Stimulated activated CD4-positive, alpha-beta T cell treated with anti-CD3 and anti-CD28 coated beads, Interleukin-2, amount 100 ng/mL, for 24 hours (primary cell): ENCODE measurements around the gene ZDHHC19.
"Not testable (repeated sequence)": the region's sequence is repeated elsewhere in the genome, so short reads cannot be mapped to it uniquely, and the experiment has no call there.

ENCODE experiments used
- DNase-seq, 2 donors: peaks; one replicate each; pipeline ENCODE4 v3.0.0-alpha.2; 2020

The ZDHHC19 gene

GRCh38 chr3:196210673-196211556 is at the start of gene ZDHHC19:
ZDHHC19 (minus strand) TSS chr3:196211400; CDS start chr3:196211315, 85 bp downstream.
- no peak for DNase-seq

- no peak for DNase-seq
Observed at GRCh38 chr3:196260784-196261183, 49.6 kb upstream of the ZDHHC19 start.

GRCh38 chr3:196255776-196256175 is 44.6 kb upstream of the ZDHHC19 start:
- DNase-seq = no peak

- DNase-seq = no peak
Observed at GRCh38 chr3:196254376-196255283, 43.4 kb upstream of the ZDHHC19 start.

GRCh38 chr3:196251918-196252317 is 40.7 kb upstream of the ZDHHC19 start:
- no peak for DNase-seq

GRCh38 chr3:196246612-196247308 is 35.6 kb upstream of the ZDHHC19 start:
- no peak for DNase-seq

- DNase-seq = not testable (repeated sequence)
Observed at GRCh38 chr3:196244166-196244565, 33.0 kb upstream of the ZDHHC19 start.

- DNase-seq = no peak
Observed at GRCh38 chr3:196241704-196242103, 30.5 kb upstream of the ZDHHC19 start.

GRCh38 chr3:196240424-196240823 is 29.2 kb upstream of the ZDHHC19 start:
- no peak for DNase-seq

- no peak for DNase-seq
Observed at GRCh38 chr3:196238612-196239560, 27.7 kb upstream of the ZDHHC19 start.

GRCh38 chr3:196237203-196237602 is 26.0 kb upstream of the ZDHHC19 start:
- DNase-seq = no peak

- DNase-seq = no peak
Observed at GRCh38 chr3:196236223-196236622, 25.0 kb upstream of the ZDHHC19 start.

GRCh38 chr3:196235452-196236122 is 24.4 kb upstream of the ZDHHC19 start:
- no peak for DNase-seq

- no peak for DNase-seq
Observed at GRCh38 chr3:196232882-196233251, 21.7 kb upstream of the ZDHHC19 start.

GRCh38 chr3:196232154-196232881 is 21.1 kb upstream of the ZDHHC19 start:
- DNase-seq = no peak

- no peak for DNase-seq
Observed at GRCh38 chr3:196227629-196228493, 16.7 kb upstream of the ZDHHC19 start.

GRCh38 chr3:196227121-196227561 is 15.9 kb upstream of the ZDHHC19 start:
- no peak for DNase-seq

GRCh38 chr3:196225763-196226364 is 14.7 kb upstream of the ZDHHC19 start:
- no peak for DNase-seq

- no peak for DNase-seq
Observed at GRCh38 chr3:196225086-196225485, 13.9 kb upstream of the ZDHHC19 start.
